Measurements from ENCODE around the gene WSCD1. TPM values are rescaled to one million over a fixed set of nuclear protein-coding genes. Genes with fewer than 3 reads are reported as not detected.

WSCD1 gene
- total RNA-seq, 2 experiments from 2014 or later = not detected

GRCh38 chr17:6104956-6105648 is 34.9 kb downstream of the WSCD1 start:
- DNase-seq (ENCODE audit: low spot score) = no peak
- H3K36me3 ChIP-seq (ENCODE audit: insufficient read depth, low read length) = no peaks in the 10 kb centered on the region
- intact Hi-C loops (cut with micrococcal nuclease; ENCODE audit: unreplicated experiment) = no loop called here
- no peaks in the 10 kb centered on the region for H3K9me2 ChIP-seq (ENCODE audit: insufficient read depth, low read length)
- no peak overlapping the region for H3K4me3 ChIP-seq (ENCODE audit: low read depth, low read length, poor library complexity, severe bottlenecking)
- no peaks in the 10 kb centered on the region for H3K79me2 ChIP-seq (ENCODE audit: insufficient read depth, low read depth, low read length)
- no peak overlapping the region for H3K4me2 ChIP-seq (ENCODE audit: low read length)
- ChIA-PET POLR2A (interaction anchor here (0.6 kb wide), 1 partner anchor 25 kb away, joined by 3 read pairs; no protein-coding TSS in a partner anchor), CTCF (ENCODE audit: unreplicated experiment) (no interaction called here)
- H3K9me3 ChIP-seq (ENCODE audit: low read length) = no peaks in the 10 kb centered on the region; the same call in 1 of the 2 replicates
- no peaks in the 10 kb centered on the region for H4K20me1 ChIP-seq (ENCODE audit: insufficient read depth, low read length)
- TF ChIP-seq CTCF (conservative IDR thresholded peaks at IDR 0.05; ENCODE audit: low read length) (no peak), EZH2phosphoT487 (IDR thresholded peaks at IDR 0.05; ENCODE audit: borderline replicate concordance, low read depth, low read length) (no peak)
- H3K27ac ChIP-seq (ENCODE audit: low read depth, low read length, poor library complexity, severe bottlenecking) = no peak overlapping the region
- no TSS peak for BruUV-seq (replicated peaks)
- no peak overlapping the region for H2AFZ ChIP-seq (ENCODE audit: low read length)
- no peaks in the 10 kb centered on the region for H3K4me1 ChIP-seq (ENCODE audit: insufficient read depth, low read length, poor library complexity, severe bottlenecking)

GRCh38 chr17:6105649-6106007 is 35.4 kb downstream of the WSCD1 start:
- TF ChIP-seq CTCF (conservative IDR thresholded peaks at IDR 0.05; ENCODE audit: low read length) (no peak), EZH2phosphoT487 (IDR thresholded peaks at IDR 0.05; ENCODE audit: borderline replicate concordance, low read depth, low read length) (no peak)
- Histone ChIP-seq H3K4me3 (ENCODE audit: low read depth, low read length, poor library complexity, severe bottlenecking) (no peak overlapping the region), H3K9me3 (ENCODE audit: low read length) (no peaks in the 10 kb centered on the region; the same call in 1 of the 2 replicates), H3K9me2 (ENCODE audit: insufficient read depth, low read length) (no peaks in the 10 kb centered on the region), H4K20me1 (ENCODE audit: insufficient read depth, low read length) (no peaks in the 10 kb centered on the region), H2AFZ (ENCODE audit: low read length) (no peak overlapping the region), H3K36me3 (ENCODE audit: insufficient read depth, low read length) (no peaks in the 10 kb centered on the region), H3K79me2 (ENCODE audit: insufficient read depth, low read depth, low read length) (no peaks in the 10 kb centered on the region), H3K4me1 (ENCODE audit: insufficient read depth, low read length, poor library complexity, severe bottlenecking) (no peaks in the 10 kb centered on the region), H3K27ac (ENCODE audit: low read depth, low read length, poor library complexity, severe bottlenecking) (no peak overlapping the region), H3K4me2 (ENCODE audit: low read length) (no peak overlapping the region)
- intact Hi-C loops (cut with micrococcal nuclease; ENCODE audit: unreplicated experiment) = no loop called here
- CTCF ChIA-PET (ENCODE audit: unreplicated experiment) = no interaction called here
- DNase-seq (ENCODE audit: low spot score) = no peak
- POLR2A ChIA-PET = interaction anchor here (0.6 kb wide), 1 partner anchor 25 kb away, joined by 3 read pairs; no protein-coding TSS in a partner anchor
- BruUV-seq (replicated peaks) = no TSS peak

GRCh38 chr17:6106212-6106611 is 36.0 kb downstream of the WSCD1 start:
- H3K4me3 ChIP-seq (ENCODE audit: low read depth, low read length, poor library complexity, severe bottlenecking) = no peak overlapping the region
- no peaks in the 10 kb centered on the region; the same call in 1 of the 2 replicates for H3K9me3 ChIP-seq (ENCODE audit: low read length)
- H3K4me2 ChIP-seq (ENCODE audit: low read length) = no peak overlapping the region
- POLR2A ChIA-PET = no interaction called here
- TF ChIP-seq EZH2phosphoT487 (IDR thresholded peaks at IDR 0.05; ENCODE audit: borderline replicate concordance, low read depth, low read length) = no peak
- TF ChIP-seq CTCF (conservative IDR thresholded peaks at IDR 0.05; ENCODE audit: low read length) = no peak
- no peak for DNase-seq (ENCODE audit: low spot score)
- no peaks in the 10 kb centered on the region for H4K20me1 ChIP-seq (ENCODE audit: insufficient read depth, low read length)
- H3K79me2 ChIP-seq (ENCODE audit: insufficient read depth, low read depth, low read length) = no peaks in the 10 kb centered on the region
- CTCF ChIA-PET (ENCODE audit: unreplicated experiment) = no interaction called here
- BruUV-seq (replicated peaks) = no TSS peak
- H3K9me2 ChIP-seq (ENCODE audit: insufficient read depth, low read length) = no peaks in the 10 kb centered on the region
- no peak overlapping the region for H3K27ac ChIP-seq (ENCODE audit: low read depth, low read length, poor library complexity, severe bottlenecking)
- H3K4me1 ChIP-seq (ENCODE audit: insufficient read depth, low read length, poor library complexity, severe bottlenecking) = no peaks in the 10 kb centered on the region
- no peaks in the 10 kb centered on the region for H3K36me3 ChIP-seq (ENCODE audit: insufficient read depth, low read length)
- intact Hi-C loops (cut with micrococcal nuclease; ENCODE audit: unreplicated experiment) = no loop called here
- H2AFZ ChIP-seq (ENCODE audit: low read length) = no peak overlapping the region

Measured in OCI-LY7 (cell line).